ENCODE data around the gene RNPC3. TPM values are rescaled to one million over a fixed set of nuclear protein-coding genes. Genes with fewer than 3 reads are reported as not detected.
"Not testable (repeated sequence)": the region's sequence is repeated elsewhere in the genome, so short reads cannot be mapped to it uniquely, and the experiment has no call there.

Gene RNPC3
- total RNA-seq, 4 donors from 2014 or later: 64.9 to 92.7 (median 80.6) TPM

DNA sequence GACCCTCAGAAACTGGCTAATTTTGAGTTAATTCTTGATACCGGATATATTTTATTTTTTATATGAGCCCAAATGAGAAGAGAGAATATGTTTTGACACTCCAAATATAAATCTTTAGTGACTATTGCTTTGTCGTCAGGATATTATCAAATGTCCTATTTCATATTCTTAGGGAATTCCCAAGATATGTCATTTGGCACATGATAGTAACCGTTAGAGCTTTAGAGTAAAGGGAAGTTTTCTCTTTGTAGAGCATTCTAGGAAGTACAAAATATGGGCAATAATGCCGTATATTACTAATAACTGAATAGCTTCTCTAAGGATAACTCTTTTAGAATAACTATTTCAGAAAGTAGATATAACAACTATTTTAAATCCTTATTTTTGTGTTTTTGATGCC, 37.6 kb downstream of the RNPC3 start:
- DNase-seq: no peak
- H3K4me3 ChIP-seq (replicated peaks in 1 of 3): no peak overlapping the region
- no peaks in the 10 kb centered on the region for H3K27me3 ChIP-seq
- intact Hi-C loops (cut with DNase I): no loop called here
- no peaks in the 10 kb centered on the region for H3K36me3 ChIP-seq
- 84 to 87% methylated on average over 4 of the region's 4 CpGs for WGBS, 2 donors
- peaks cover 9 to 18% of the 10 kb centered on the region in 2 donors for H3K4me1 ChIP-seq
- no peaks in the 10 kb centered on the region for H3K9me3 ChIP-seq
- TF ChIP-seq, protein P1, sequence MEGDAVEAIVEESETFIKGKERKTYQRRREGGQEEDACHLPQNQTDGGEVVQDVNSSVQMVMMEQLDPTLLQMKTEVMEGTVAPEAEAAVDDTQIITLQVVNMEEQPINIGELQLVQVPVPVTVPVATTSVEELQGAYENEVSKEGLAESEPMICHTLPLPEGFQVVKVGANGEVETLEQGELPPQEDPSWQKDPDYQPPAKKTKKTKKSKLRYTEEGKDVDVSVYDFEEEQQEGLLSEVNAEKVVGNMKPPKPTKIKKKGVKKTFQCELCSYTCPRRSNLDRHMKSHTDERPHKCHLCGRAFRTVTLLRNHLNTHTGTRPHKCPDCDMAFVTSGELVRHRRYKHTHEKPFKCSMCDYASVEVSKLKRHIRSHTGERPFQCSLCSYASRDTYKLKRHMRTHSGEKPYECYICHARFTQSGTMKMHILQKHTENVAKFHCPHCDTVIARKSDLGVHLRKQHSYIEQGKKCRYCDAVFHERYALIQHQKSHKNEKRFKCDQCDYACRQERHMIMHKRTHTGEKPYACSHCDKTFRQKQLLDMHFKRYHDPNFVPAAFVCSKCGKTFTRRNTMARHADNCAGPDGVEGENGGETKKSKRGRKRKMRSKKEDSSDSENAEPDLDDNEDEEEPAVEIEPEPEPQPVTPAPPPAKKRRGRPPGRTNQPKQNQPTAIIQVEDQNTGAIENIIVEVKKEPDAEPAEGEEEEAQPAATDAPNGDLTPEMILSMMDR (IDR thresholded peaks at IDR 0.05): no peak
- TF ChIP-seq POLR2A (IDR thresholded peaks at IDR 0.05): no peak
- peak overlapping the region in 1 of 3 donors; percentile 73 for H3K27ac ChIP-seq

DNA sequence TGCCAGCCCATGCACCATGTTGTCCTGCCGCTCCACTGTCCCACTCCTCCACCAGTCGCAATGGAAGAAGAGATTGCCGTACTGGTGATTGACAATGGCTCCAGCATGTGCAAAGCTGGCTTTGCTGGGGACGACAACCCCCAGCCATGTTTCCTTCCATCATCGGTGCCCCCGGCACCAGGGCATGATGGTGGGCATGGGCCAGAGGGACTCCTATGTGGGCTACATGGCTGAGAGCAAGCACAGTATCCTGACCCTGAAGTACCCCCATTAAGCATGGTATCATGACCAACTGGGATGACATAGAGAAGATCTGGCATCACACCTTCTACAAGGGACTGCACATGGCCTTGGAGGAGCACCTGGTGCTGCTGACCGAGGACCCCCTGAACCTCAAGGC, 44.0 kb downstream of the RNPC3 start:
- TF ChIP-seq, protein P1 (IDR thresholded peaks at IDR 0.05): no peak
- TF ChIP-seq POLR2A (IDR thresholded peaks at IDR 0.05): no peak
- peaks cover 0 to 4% of the 10 kb centered on the region in 2 donors for H3K36me3 ChIP-seq
- no peak overlapping the region for H3K27ac ChIP-seq
- no peaks in the 10 kb centered on the region for H3K4me1 ChIP-seq
- H3K4me3 ChIP-seq (replicated peaks in 1 of 3): no peak overlapping the region
- intact Hi-C loops (cut with DNase I): no loop called here
- H3K27me3 ChIP-seq: no peaks in the 10 kb centered on the region
- whole genome bisulfite sequencing, 2 donors: 94 to 95% methylated on average over 7 of the region's 7 CpGs
- H3K9me3 ChIP-seq: no peaks in the 10 kb centered on the region
- DNase-seq: no peak

DNA sequence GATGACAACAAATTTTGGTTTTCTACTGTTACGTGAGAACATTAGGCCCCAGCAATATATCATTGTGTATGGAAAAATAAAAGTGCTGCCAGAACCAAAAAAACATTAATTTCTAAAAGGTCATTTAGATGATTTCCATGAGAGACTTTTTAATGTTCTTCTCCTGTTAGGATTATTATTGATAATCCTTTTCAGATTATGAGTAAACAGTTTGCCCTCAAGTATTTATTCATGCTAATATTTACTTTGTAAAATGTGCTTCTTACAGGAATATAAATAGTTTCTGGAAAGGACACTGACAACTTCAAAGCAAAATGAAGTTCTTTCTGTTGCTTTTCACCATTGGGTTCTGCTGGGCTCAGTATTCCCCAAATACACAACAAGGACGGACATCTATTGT, 45.8 kb downstream of the RNPC3 start, which contains the start of gene AMY2B:
Gene AMY2B, plus strand, starts transcription at position 301 of the 400 bp plus-strand sequence. Its CDS starts 14 bp downstream, at position 315.
- WGBS, 2 donors: 92 to 98% methylated on average over 2 of the region's 2 CpGs
- intact Hi-C loops (cut with DNase I): not testable (repeated sequence)

GRCh38 chr1:103576065-103576464, 50.6 kb downstream of the RNPC3 start:
- H3K27ac ChIP-seq: no peak overlapping the region

More for the DNA sequence above, 45.8 kb downstream of the RNPC3 start, which contains the start of gene AMY2B:
- H3K4me1 ChIP-seq; H3K36me3 ChIP-seq; DNase-seq; H3K27ac ChIP-seq; H3K4me3 ChIP-seq (replicated peaks in 1 of 3); H3K9me3 ChIP-seq; H3K27me3 ChIP-seq: not testable (repeated sequence)

GRCh38 chr1:103576784-103577183, 51.3 kb downstream of the RNPC3 start:
- WGBS, 2 donors: 94 to 100% methylated on average over 5 of the region's 5 CpGs
- intact Hi-C loops (cut with DNase I); DNase-seq; H3K4me1 ChIP-seq; H3K9me3 ChIP-seq; H3K36me3 ChIP-seq; H3K27me3 ChIP-seq; H3K27ac ChIP-seq; H3K4me3 ChIP-seq (replicated peaks in 1 of 3): not testable (repeated sequence)

More at GRCh38 chr1:103576065-103576464, 50.6 kb downstream of the RNPC3 start:
- no peaks in the 10 kb centered on the region for H3K27me3 ChIP-seq
- no peaks in the 10 kb centered on the region for H3K9me3 ChIP-seq
- H3K4me1 ChIP-seq: no peaks in the 10 kb centered on the region
- TF ChIP-seq, protein P1 (IDR thresholded peaks at IDR 0.05): no peak
- TF ChIP-seq POLR2A (IDR thresholded peaks at IDR 0.05): no peak
- DNase-seq: no peak
- H3K4me3 ChIP-seq (replicated peaks in 1 of 3): no peak overlapping the region
- H3K36me3 ChIP-seq: no peaks in the 10 kb centered on the region
- intact Hi-C loops (cut with DNase I): no loop called here

- H3K36me3 ChIP-seq: no peaks in the 10 kb centered on the region
- no peaks in the 10 kb centered on the region for H3K9me3 ChIP-seq
- H3K4me1 ChIP-seq: peaks cover 0 to 6% of the 10 kb centered on the region in 2 donors
- intact Hi-C loops (cut with DNase I): no loop called here
- no peak for TF ChIP-seq POLR2A (IDR thresholded peaks at IDR 0.05)
- TF ChIP-seq, protein P1 (IDR thresholded peaks at IDR 0.05): no peak
- no peak overlapping the region for H3K4me3 ChIP-seq (replicated peaks in 1 of 3)
- H3K27me3 ChIP-seq: no peaks in the 10 kb centered on the region
- WGBS, 2 donors: 76 to 81% methylated on average over 1 of the region's 1 CpG
- DNase-seq: no peak
- H3K27ac ChIP-seq: peak overlapping the region in 2 of 3 donors; percentile 8 to 10
These were observed 57.0 kb downstream of the RNPC3 start for GRCh38 chr1:103582464-103582863.

All from thyroid gland (tissue), 4 donors.